HL-60 (cell line): ENCODE results near the gene JAK1.

Source experiments
- DNase-seq, 2 experiments: peaks; one replicate each; pipeline ENCODE4 v3.0.0-alpha.2; 2010 to 2020; ENCODE audit warnings: low read depth in 1 of 2, low spot score in 1 of 2
- H3K27ac ChIP-seq: fragments of 250-450 bp; sonication (Bioruptor Pico); replicated peaks from 2 replicates; pipeline ENCODE4 v1.5.1; 2020; ENCODE audit warnings: mild to moderate bottlenecking, moderate library complexity
- H3K27me3 ChIP-seq: fragments of 250-450 bp; sonication (Bioruptor Pico); 2 replicates; pipeline ENCODE4 v1.5.1; 2021; ENCODE audit warnings: mild to moderate bottlenecking, moderate library complexity; ENCODE audit not compliant: insufficient read depth, poor library complexity, severe bottlenecking
- H3K4me3 ChIP-seq: replicated peaks from 2 replicates; pipeline ENCODE4 v1.5.1; 2011; ENCODE audit warnings: mild to moderate bottlenecking, control low read depth, low read length; ENCODE audit not compliant: insufficient read depth
- CTCF ChIP-seq: IDR thresholded peaks from one replicate; pipeline ENCODE4 v1.5.1; 2011; ENCODE audit warnings: low read length, control low read depth, inconsistent platforms; ENCODE audit not compliant: insufficient read depth
- GABPA ChIP-seq: IDR thresholded peaks from 2 replicates; pipeline ENCODE4 v1.6.1; 2012; ENCODE audit warnings: low read depth
- POLR2AphosphoS5 ChIP-seq: IDR thresholded peaks from 2 replicates; pipeline ENCODE4 v1.6.1; 2012; ENCODE audit warnings: low read depth
- REST ChIP-seq: IDR thresholded peaks from 2 replicates; pipeline ENCODE4 v1.6.1; 2012; ENCODE audit warnings: low read depth; ENCODE audit not compliant: insufficient replicate concordance
- SPI1 ChIP-seq: IDR thresholded peaks from 2 replicates; pipeline ENCODE4 v1.6.1; 2012; ENCODE audit warnings: low read depth, mild to moderate bottlenecking, borderline replicate concordance

Gene JAK1

DNA sequence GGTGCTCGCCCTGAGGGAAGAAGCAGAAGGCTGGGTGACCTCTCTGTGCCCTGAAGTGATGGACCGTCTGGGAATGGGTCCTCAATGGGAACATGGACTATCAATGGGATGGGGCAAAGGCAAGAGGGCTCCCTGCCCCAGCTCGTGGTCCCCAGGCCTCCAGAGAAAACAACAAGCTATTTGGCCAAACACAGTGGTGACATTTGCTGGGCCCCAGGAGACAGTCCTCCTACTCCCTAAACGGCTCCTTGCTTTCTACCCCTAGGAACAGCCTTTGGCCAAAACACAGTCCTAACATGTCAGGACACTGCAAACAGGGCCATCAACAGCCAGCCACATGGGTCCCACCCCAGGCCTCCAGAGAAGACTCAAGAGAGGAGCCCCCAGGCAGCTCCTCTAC is 118.7 kb downstream of the JAK1 start:
- H3K27ac ChIP-seq = no peak overlapping the region
- H3K27me3 ChIP-seq = no peaks in the 10 kb centered on the region
- H3K4me3 ChIP-seq = no peak overlapping the region
- DNase-seq = no peak
- TF ChIP-seq GABPA (no peak), REST (no peak), POLR2AphosphoS5 (no peak), SPI1 (no peak), CTCF (no peak)

DNA sequence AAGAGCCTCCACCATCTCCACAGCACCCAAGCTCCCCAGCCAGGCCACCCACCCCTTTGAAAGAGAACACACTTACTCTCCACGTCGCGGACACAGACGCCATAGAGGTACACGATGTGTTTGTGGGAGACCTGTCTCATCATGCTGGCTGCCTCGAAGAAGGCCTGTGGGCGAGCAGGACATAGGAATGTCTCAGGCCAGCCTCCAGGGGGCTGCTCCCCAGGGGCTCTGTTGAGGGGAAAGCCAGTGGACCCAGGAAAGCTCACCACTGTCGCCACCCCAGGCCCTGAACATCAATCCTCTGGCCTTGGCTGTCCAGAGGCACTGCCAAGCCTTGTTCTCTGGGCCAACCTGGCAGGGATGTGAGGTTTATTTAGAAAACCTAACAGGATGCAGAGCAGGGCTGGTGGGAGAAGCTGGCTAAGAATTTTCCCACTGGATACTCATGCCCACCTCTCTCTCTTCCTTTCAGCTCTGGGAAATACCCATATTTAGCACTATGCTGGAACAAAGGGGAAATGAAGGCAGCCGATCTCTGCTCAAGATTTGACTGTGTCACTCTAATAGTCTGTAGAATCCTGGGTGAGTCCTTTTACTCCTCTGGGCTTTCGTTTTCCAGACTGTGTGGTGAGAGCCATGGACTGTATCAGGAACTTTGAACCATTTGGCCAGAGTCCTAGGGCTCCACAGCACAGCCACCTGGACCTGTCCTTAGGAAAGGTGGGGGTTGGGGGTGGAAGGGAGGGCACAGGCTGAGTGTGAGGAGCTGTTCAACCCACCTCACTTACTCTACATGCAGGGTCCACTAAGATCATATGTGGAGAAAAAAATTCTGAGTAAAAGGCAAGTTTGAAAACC is 119.5 kb downstream of the JAK1 start:
- Histone ChIP-seq H3K27ac (no peak overlapping the region), H3K27me3 (no peaks in the 10 kb centered on the region), H3K4me3 (no peak overlapping the region)
- TF ChIP-seq REST (no peak), SPI1 (no peak), POLR2AphosphoS5 (no peak), CTCF (no peak), GABPA (no peak)
- DNase-seq = no peak

DNA sequence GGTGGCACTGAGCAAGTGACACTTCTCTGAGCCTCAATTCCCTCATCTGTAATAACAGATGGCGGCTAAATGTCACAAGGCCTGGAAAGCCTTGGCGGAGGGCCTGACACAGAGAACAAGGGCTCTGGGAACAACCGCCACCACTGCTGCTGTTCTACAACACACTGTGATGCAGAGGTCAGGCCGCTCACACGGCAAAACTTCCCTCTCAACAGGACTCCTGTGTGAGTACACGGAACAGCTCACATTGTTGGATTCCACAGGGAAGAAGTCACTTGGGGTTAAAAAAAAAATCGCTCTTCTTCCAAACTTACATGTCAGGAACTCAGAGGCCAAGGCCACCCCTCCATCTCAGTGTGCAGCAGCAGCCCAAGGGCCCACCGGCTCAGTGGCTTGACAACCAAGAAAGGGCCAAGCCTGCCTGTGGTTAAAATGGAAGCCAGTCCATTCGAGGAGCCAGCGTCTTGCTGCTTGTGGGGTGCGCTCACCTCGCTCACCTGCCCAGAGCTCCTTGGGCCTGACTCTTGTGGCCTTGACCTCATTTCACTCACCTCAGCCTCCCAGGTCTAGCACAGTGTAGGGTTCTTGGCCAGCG is 120.4 kb downstream of the JAK1 start:
- Histone ChIP-seq H3K4me3 (no peak overlapping the region), H3K27ac (no peak overlapping the region), H3K27me3 (no peaks in the 10 kb centered on the region)
- no peak for TF ChIP-seq GABPA
- DNase-seq = no peak

GRCh38 chr1:64844609-64845008 is 121.7 kb downstream of the JAK1 start:
- no peak overlapping the region for H3K4me3 ChIP-seq
- no peak for DNase-seq
- H3K27ac ChIP-seq = no peak overlapping the region
- TF ChIP-seq GABPA (no peak), POLR2AphosphoS5 (no peak), SPI1 (no peak), CTCF (no peak), REST (no peak)
- H3K27me3 ChIP-seq = no peaks in the 10 kb centered on the region
